CD14-positive monocyte (primary cell): ENCODE data around the gene ARSI. TPM values are rescaled to one million over a fixed set of nuclear protein-coding genes. Genes with fewer than 3 reads are reported as not detected.

ENCODE experiments used
- DNase-seq, 3 donors: peaks; one replicate each; pipeline ENCODE4 v3.0.0-alpha.2; 2011 to 2022
- H2AFZ ChIP-seq: 2 replicates; pipeline ENCODE4 v1.6.0; 2012; ENCODE audit warnings: mild to moderate bottlenecking, low read depth, low read length, inconsistent platforms; ENCODE audit not compliant: insufficient read depth, poor library complexity, severe bottlenecking
- H3K27ac ChIP-seq, 2 donors: 1 replicate in 1 of 2; 2 replicates in 1 of 2; pipeline ENCODE4 v1.5.1; 2012 to 2013; ENCODE audit warnings: low read length in 2 of 2, control low read depth in 1 of 2, inconsistent platforms in 1 of 2, low read depth in 1 of 2, mild to moderate bottlenecking in 1 of 2
- H3K27me3 ChIP-seq, 2 donors: one replicate each; pipeline versions ENCODE4 v1.6.0 to v1.6.1; 2011 to 2013; ENCODE audit warnings: low read length in 2 of 2; ENCODE audit not compliant: control insufficient read depth in 2 of 2, insufficient read depth in 2 of 2
- H3K36me3 ChIP-seq, 2 donors: replicated peaks in 1 of 2; 1 replicate in 1 of 2; 2 replicates in 1 of 2; pipeline versions ENCODE4 v1.5.1 to v1.6.1; 2012 to 2013; ENCODE audit warnings: low read length in 2 of 2, control low read depth in 1 of 2, inconsistent platforms in 1 of 2, mild to moderate bottlenecking in 1 of 2; ENCODE audit not compliant: insufficient read depth in 2 of 2, control insufficient read depth in 1 of 2
- H3K4me1 ChIP-seq, 2 donors: 1 replicate in 1 of 2; 2 replicates in 1 of 2; pipeline versions ENCODE4 v1.5.1 to v1.6.1; 2012 to 2013; ENCODE audit warnings: low read length in 2 of 2, control low read depth in 1 of 2, inconsistent platforms in 1 of 2, mild to moderate bottlenecking in 1 of 2, moderate library complexity in 1 of 2; ENCODE audit not compliant: insufficient read depth in 2 of 2, control insufficient read depth in 1 of 2
- H3K4me2 ChIP-seq: replicated peaks from 2 replicates; pipeline ENCODE3; 2012; ENCODE audit warnings: low read length, moderate library complexity, mild to moderate bottlenecking; ENCODE audit not compliant: poor library complexity, severe bottlenecking; ENCODE audit errors: extremely low read depth
- H3K4me3 ChIP-seq, 3 experiments: fragments of 200-600 bp in 1 of 3; sonication (generic) in 1 of 3; replicated peaks in 1 of 3; 1 replicate in 2 of 3; 2 replicates in 1 of 3; pipeline ENCODE4 v1.5.1; 2011 to 2013; ENCODE audit warnings: low read length in 3 of 3, mild to moderate bottlenecking in 3 of 3, control low read depth in 2 of 3, low read depth in 2 of 3, inconsistent platforms in 1 of 3, moderate library complexity in 1 of 3
- H3K79me2 ChIP-seq: 2 replicates; pipeline ENCODE4 v1.6.0; 2012; ENCODE audit warnings: mild to moderate bottlenecking, control low read depth, inconsistent platforms, low read length, moderate library complexity; ENCODE audit not compliant: insufficient read depth
- H3K9ac ChIP-seq: 2 replicates; pipeline ENCODE4 v1.6.0; 2017; ENCODE audit warnings: low read length, mild to moderate bottlenecking; ENCODE audit not compliant: insufficient read depth, poor library complexity, severe bottlenecking
- H3K9me3 ChIP-seq, 2 donors: replicated peaks in 1 of 2; 1 replicate in 1 of 2; 2 replicates in 1 of 2; pipeline versions ENCODE4 v1.5.1 to v1.6.1; 2012 to 2013; ENCODE audit warnings: low read length in 2 of 2, control low read depth in 1 of 2; ENCODE audit not compliant: control insufficient read depth in 1 of 2, insufficient read depth in 1 of 2
- H4K20me1 ChIP-seq: 2 replicates; pipeline ENCODE4 v1.6.0; 2012; ENCODE audit warnings: mild to moderate bottlenecking, low read length, control low read depth, moderate library complexity; ENCODE audit not compliant: insufficient read depth
- H3K27ac Mint-ChIP-seq, 7 donors: one replicate each; pipeline ENCODE4 v1.8.0; 2020; ENCODE audit warnings: mild to moderate bottlenecking in 7 of 7, mixed read lengths in 7 of 7, moderate library complexity in 6 of 7, inconsistent platforms in 2 of 7
- H3K27me3 Mint-ChIP-seq, 3 donors: one replicate each; pipeline ENCODE4 v1.8.0; 2021 to 2022; ENCODE audit warnings: low read depth in 3 of 3, mild to moderate bottlenecking in 3 of 3, mixed read lengths in 3 of 3, moderate library complexity in 3 of 3, inconsistent platforms in 1 of 3
- H3K36me3 Mint-ChIP-seq, 2 donors: one replicate each; pipeline ENCODE4 v1.8.0; 2020; ENCODE audit warnings: mixed read lengths in 2 of 2, inconsistent platforms in 1 of 2, mild to moderate bottlenecking in 1 of 2
- H3K4me1 Mint-ChIP-seq: one replicate; pipeline ENCODE4 v1.8.0; 2020; ENCODE audit warnings: mild to moderate bottlenecking, mixed read lengths
- H3K4me3 Mint-ChIP-seq, 2 donors: one replicate each; pipeline ENCODE4 v1.8.0; 2020; ENCODE audit warnings: mild to moderate bottlenecking in 2 of 2, mixed read lengths in 2 of 2, moderate library complexity in 1 of 2
- H3K9me3 Mint-ChIP-seq, 7 donors: one replicate each; pipeline ENCODE4 v1.8.0; 2020 to 2022; ENCODE audit warnings: mixed read lengths in 7 of 7, mild to moderate bottlenecking in 6 of 7, moderate library complexity in 6 of 7, inconsistent platforms in 2 of 7
- CTCF ChIP-seq: fragments of 200-600 bp; IDR thresholded peaks from one replicate; pipeline ENCODE4 v1.8.0; 2022; ENCODE audit warnings: antibody characterized with exemption, mild to moderate bottlenecking
- WGBS: methylation state at CpG from one replicate; pipeline ENCODE4 v1.1.5; 2013; ENCODE audit warnings: missing lambda C conversion rate; ENCODE audit not compliant: insufficient coverage; 5-methylcytosine and 5-hydroxymethylcytosine counted together
- intact Hi-C, 2 donors: fragments of 100-400 bp; cut with micrococcal nuclease; formaldehyde crosslinking; loops; one replicate each; pipeline versions ENCODE4 v1.15.0 to v1.15.1; 2023
- polyA minus RNA-seq: library from RNA; depleted of rRNA, polyadenylated mRNA; stranded (reverse); fragments of >200 nt; gene quantifications from 2 replicates; pipeline ENCODE4 v1.2.3, GENCODE V29; 2012
- polyA plus RNA-seq, 3 donors: library from polyadenylated mRNA; depleted of rRNA in 1 of 3; unstranded in 2 of 3; stranded (reverse) in 1 of 3; fragments of 300-500 nt in 2 of 3; fragments of >200 nt in 1 of 3; fragmentation: Illumina TruSeq in 2 of 3; gene quantifications; 1 replicate in 2 of 3; 2 replicates in 1 of 3; pipeline ENCODE4 v1.2.3, GENCODE V29; 2012 to 2021
- total RNA-seq, 12 experiments: library from RNA in 1 of 12; stranded (reverse) in 1 of 12; fragments of 120-200 nt in 1 of 12; gene quantifications; one replicate each; pipeline ENCODE4 v1.2.4 and lab custom pipeline; 2013 to 2026; ENCODE audit warnings: mixed read lengths in 6 of 12, inconsistent platforms in 1 of 12

The ARSI gene
- total RNA-seq (2013): not detected
- polyA plus RNA-seq (not detected), polyA minus RNA-seq (not detected in 2 replicates), total RNA-seq (lab: John Stamatoyannopoulos, UW) (0 to 0.83 (median 0.15) reads per million in 11 experiments)

DNA sequence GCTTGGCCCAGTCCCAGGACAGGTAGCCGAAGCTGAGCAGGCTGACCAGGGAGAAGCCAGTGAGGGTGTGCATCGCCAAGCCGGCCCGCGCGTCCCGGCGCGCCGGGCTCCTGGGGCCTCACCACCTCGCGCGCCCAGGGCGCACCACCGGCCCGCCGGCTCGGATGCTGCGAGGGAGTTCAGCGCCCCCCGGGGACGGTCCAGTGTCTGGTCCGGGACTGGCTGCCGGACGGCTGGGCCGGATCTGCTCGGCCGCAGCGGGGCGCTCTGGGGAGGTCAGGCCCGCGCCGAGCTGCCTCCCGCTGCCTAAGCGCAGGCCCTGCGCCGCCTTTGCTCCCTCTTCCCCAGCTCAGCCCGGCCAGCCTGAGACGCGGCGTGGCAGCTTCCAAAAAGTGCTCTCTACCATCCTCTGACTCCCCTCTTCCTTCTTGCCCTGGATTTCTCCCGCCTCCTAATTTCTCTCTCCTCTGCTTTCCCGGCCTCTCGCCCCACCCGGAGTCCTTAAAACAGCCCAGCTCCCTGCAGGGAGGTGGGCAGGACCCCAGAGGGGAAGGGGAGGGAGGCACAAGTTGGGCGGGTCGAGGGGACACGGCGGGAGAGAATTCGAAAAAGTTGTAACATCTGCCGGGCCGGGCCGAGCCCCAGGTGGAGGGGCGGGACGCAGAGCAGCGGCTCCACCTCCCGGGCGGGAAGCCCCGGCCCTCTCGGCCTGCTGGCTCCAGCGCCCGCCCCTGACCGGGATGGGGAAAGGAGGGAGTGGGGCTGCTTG, at the start of gene ARSI:
Gene ARSI (minus strand): TSS at position 605 of the 769 bp plus-strand sequence. CDS start 532 bp downstream, at position 73.
- H3K27ac Mint-ChIP-seq: no peak within 1 kb of the TSS
- peaks cover 2% of the 10 kb centered on the region for H3K4me1 Mint-ChIP-seq
- Histone ChIP-seq H4K20me1 (no peaks in the 10 kb centered on the region), H3K79me2 (no peaks in the 10 kb centered on the region), H3K4me2 (no peak within 1 kb of the TSS), H3K36me3 (no peaks in the 10 kb centered on the region), H3K27ac (no peak within 1 kb of the TSS), H3K9me3 (peaks cover 0 to 6% of the 10 kb centered on the region in 2 donors), H2AFZ (no peak within 1 kb of the TSS), H3K27me3 (peaks cover 31 to 46% of the 10 kb centered on the region in 2 donors), H3K4me1 (no peaks in the 10 kb centered on the region), H3K4me3 (no peak within 1 kb of the TSS), H3K9ac (no peak within 1 kb of the TSS)
- peaks cover 0 to 9% (median 2%) of the 10 kb centered on the region in 7 donors for H3K9me3 Mint-ChIP-seq
- peaks cover 33 to 50% (median 40%) of the 10 kb centered on the region in 3 donors for H3K27me3 Mint-ChIP-seq
- 3% methylated on average over 53 of the region's 63 CpGs for WGBS
- no peak for TF ChIP-seq CTCF
- no peak for DNase-seq
- peak within 1 kb of the TSS in 1 of 2 donors; percentile 76 for H3K4me3 Mint-ChIP-seq
- intact Hi-C loops: no loop called here
- H3K36me3 Mint-ChIP-seq: no peaks in the 10 kb centered on the region

- H3K27ac ChIP-seq: no peak overlapping the region
- H3K9me3 ChIP-seq: no peaks in the 10 kb centered on the region
- H2AFZ ChIP-seq: no peak overlapping the region
- H3K27me3 Mint-ChIP-seq: peaks cover 1 to 10% (median 4%) of the 10 kb centered on the region in 3 donors
- no peak overlapping the region for H3K4me3 ChIP-seq
- intact Hi-C loops: no loop called here
- no peaks in the 10 kb centered on the region for H3K27me3 ChIP-seq
- no peaks in the 10 kb centered on the region for H3K36me3 Mint-ChIP-seq
- peak; percentile 52 to 68 (median 64) for DNase-seq
- no peaks in the 10 kb centered on the region for H3K9me3 Mint-ChIP-seq
- 23% methylated on average over 6 of the region's 7 CpGs for WGBS
- no peak overlapping the region for H3K9ac ChIP-seq
- H3K4me2 ChIP-seq: no peak overlapping the region
- no peaks in the 10 kb centered on the region for H3K79me2 ChIP-seq
- H3K36me3 ChIP-seq: no peaks in the 10 kb centered on the region
- peak overlapping the region in 1 of 2 donors; percentile 26 for H3K4me3 Mint-ChIP-seq
- no peaks in the 10 kb centered on the region for H4K20me1 ChIP-seq
- H3K4me1 Mint-ChIP-seq: peaks cover 34% of the 10 kb centered on the region
- peaks cover 30 to 33% of the 10 kb centered on the region in 2 donors for H3K4me1 ChIP-seq
- TF ChIP-seq CTCF: peak; percentile 63
- H3K27ac Mint-ChIP-seq: peak overlapping the region; percentile 21 to 72 (median 52)
These were observed 48.0 kb upstream of the ARSI start for GRCh38 chr5:150350524-150351344.
